ENCODE results near the gene TYK2. TPM values are rescaled to one million over a fixed set of nuclear protein-coding genes. Genes with fewer than 3 reads are reported as not detected.

The TYK2 gene
- total and polyA plus RNA-seq, 9 of the 15 experiments (the other 6 are each of a cell fraction or from before 2014, with no cell fraction given): 15.0 to 182 (median 85.9) TPM

DNA sequence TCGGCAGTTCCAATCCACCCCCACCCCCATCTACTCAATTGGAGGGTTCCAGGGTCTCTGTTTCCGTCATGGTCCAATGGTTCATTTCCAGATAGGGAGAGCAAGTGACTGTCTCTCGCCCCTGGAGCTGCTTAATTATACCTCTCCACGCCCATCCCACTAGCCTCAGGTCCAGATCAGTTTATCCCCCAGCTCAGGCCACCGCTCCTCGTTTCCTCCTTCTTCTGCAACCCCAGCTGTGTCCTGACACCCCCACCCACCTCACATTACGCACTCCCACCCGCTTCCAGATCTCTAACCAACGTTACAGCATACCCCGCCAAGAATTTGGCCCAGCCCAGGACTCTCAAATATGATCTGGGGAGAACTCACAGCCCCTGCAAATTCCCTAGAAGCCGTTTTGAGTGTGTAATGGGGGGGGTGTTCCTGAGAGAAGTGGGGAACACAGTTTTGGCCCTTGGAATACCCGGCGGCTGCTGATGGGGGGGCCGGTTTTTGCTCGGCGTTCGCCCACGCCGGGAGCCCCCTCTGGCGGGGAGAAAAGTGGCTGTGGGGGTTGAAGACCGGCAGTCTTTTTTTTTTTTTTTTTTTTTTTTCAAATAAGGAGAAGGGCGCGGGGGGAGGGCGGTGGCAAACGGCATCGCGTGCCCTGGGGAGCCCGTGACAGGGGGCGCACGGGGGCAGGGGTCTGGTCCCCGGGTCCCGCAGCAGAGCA is 38.3 kb upstream of the TYK2 start (continued):
- TF ChIP-seq, protein P1, sequence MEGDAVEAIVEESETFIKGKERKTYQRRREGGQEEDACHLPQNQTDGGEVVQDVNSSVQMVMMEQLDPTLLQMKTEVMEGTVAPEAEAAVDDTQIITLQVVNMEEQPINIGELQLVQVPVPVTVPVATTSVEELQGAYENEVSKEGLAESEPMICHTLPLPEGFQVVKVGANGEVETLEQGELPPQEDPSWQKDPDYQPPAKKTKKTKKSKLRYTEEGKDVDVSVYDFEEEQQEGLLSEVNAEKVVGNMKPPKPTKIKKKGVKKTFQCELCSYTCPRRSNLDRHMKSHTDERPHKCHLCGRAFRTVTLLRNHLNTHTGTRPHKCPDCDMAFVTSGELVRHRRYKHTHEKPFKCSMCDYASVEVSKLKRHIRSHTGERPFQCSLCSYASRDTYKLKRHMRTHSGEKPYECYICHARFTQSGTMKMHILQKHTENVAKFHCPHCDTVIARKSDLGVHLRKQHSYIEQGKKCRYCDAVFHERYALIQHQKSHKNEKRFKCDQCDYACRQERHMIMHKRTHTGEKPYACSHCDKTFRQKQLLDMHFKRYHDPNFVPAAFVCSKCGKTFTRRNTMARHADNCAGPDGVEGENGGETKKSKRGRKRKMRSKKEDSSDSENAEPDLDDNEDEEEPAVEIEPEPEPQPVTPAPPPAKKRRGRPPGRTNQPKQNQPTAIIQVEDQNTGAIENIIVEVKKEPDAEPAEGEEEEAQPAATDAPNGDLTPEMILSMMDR (IDR thresholded peaks at IDR 0.05 in 2 of 3, conservative IDR thresholded peaks at IDR 0.05 in 1 of 3; ENCODE audit: insufficient read depth in 2 of 3, low read depth in 1 of 3, low read length in 3 of 3): peak in 2 of 3 experiments; percentile 39 to 47; a peak in 3 of 6 replicates
- TF ChIP-seq, protein P2, sequence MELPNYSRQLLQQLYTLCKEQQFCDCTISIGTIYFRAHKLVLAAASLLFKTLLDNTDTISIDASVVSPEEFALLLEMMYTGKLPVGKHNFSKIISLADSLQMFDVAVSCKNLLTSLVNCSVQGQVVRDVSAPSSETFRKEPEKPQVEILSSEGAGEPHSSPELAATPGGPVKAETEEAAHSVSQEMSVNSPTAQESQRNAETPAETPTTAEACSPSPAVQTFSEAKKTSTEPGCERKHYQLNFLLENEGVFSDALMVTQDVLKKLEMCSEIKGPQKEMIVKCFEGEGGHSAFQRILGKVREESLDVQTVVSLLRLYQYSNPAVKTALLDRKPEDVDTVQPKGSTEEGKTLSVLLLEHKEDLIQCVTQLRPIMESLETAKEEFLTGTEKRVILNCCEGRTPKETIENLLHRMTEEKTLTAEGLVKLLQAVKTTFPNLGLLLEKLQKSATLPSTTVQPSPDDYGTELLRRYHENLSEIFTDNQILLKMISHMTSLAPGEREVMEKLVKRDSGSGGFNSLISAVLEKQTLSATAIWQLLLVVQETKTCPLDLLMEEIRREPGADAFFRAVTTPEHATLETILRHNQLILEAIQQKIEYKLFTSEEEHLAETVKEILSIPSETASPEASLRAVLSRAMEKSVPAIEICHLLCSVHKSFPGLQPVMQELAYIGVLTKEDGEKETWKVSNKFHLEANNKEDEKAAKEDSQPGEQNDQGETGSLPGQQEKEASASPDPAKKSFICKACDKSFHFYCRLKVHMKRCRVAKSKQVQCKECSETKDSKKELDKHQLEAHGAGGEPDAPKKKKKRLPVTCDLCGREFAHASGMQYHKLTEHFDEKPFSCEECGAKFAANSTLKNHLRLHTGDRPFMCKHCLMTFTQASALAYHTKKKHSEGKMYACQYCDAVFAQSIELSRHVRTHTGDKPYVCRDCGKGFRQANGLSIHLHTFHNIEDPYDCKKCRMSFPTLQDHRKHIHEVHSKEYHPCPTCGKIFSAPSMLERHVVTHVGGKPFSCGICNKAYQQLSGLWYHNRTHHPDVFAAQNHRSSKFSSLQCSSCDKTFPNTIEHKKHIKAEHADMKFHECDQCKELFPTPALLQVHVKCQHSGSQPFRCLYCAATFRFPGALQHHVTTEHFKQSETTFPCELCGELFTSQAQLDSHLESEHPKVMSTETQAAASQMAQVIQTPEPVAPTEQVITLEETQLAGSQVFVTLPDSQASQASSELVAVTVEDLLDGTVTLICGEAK (IDR thresholded peaks at IDR 0.05): 0 out of 2 replicates have a peak, but pooled peaks have one; percentile 28
- TF ChIP-seq, protein P2 (CRISPR knock-in tag; IDR thresholded peaks at IDR 0.05): no peak
- TF ChIP-seq YY1 (IDR thresholded peaks at IDR 0.05; ENCODE audit: borderline replicate concordance in 1 of 3, control insufficient read depth in 1 of 3, extremely low read depth in 1 of 3, insufficient read depth in 3 of 3, insufficient read length in 1 of 3, insufficient replicate concordance in 2 of 3, low read depth in 1 of 3, low read length in 2 of 3) (peak in 1 of 3 experiments; percentile 3), SIX5 (IDR thresholded peaks at IDR 0.05; ENCODE audit: borderline replicate concordance in 1 of 2, insufficient read depth in 1 of 2, low read depth in 1 of 2, low read length in 2 of 2) (no peak), TBP (optimal IDR thresholded peaks at IDR 0.05; ENCODE audit: low read depth, low read length) (peak; percentile 16), KAT2B (IDR thresholded peaks at IDR 0.05; ENCODE audit: low read depth, low read length) (no peak), NR3C1 (CRISPR knock-in tag; IDR thresholded peaks at IDR 0.05) (no peak), LCOR (CRISPR knock-in tag; IDR thresholded peaks at IDR 0.05) (peak; percentile 66; the same call in 1 of the 2 replicates), POLR2A (conservative IDR thresholded peaks at IDR 0.05) (peak; percentile 30), TAF1 (IDR thresholded peaks at IDR 0.05; ENCODE audit: control insufficient read depth, extremely low read depth, insufficient read depth, low read length, severe bottlenecking) (peak; percentile 68)
- TF ChIP-seq, protein P3, sequence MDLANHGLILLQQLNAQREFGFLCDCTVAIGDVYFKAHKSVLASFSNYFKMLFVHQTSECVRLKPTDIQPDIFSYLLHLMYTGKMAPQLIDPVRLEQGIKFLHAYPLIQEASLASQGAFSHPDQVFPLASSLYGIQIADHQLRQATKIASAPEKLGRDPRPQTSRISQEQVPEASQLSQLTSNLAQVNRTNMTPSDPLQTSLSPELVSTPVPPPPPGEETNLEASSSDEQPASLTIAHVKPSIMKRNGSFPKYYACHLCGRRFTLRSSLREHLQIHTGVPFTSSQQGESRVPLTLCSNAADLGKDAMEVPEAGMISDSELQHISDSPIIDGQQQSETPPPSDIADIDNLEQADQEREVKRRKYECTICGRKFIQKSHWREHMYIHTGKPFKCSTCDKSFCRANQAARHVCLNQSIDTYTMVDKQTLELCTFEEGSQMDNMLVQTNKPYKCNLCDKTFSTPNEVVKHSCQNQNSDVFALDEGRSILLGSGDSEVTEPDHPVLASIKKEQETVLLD (IDR thresholded peaks at IDR 0.05): peak; percentile 32; the same call in 1 of the 2 replicates

Measured in K562 (cell line).